ENCODE data around the gene PIAS1. TPM values are rescaled to one million over a fixed set of nuclear protein-coding genes. Genes with fewer than 3 reads are reported as not detected.

PIAS1 gene
- total and polyA plus RNA-seq, 9 of the 15 experiments (the other 6 are each of a cell fraction or from before 2014, with no cell fraction given), result 18.0 to 59.1 (median 28.5) TPM

- DNase-seq (ENCODE audit: extremely low read depth in 1 of 4, low spot score in 3 of 4), result no peak
- Histone ChIP-seq H3K4me2 (ENCODE audit: insufficient read depth, low read length) (peak overlapping the region; percentile 65), H3K27ac (ENCODE audit: extremely low read depth, low read depth, low read length) (peak overlapping the region; percentile 75), H3K36me3 (ENCODE audit: control insufficient read depth, insufficient read depth, low read length) (peaks cover 59% of the 10 kb centered on the region; the same call in 2 of the 3 replicates), H3K9me3 (replicated peaks; ENCODE audit: control insufficient read depth, insufficient read depth, low read depth, low read length) (no peaks in the 10 kb centered on the region), H4K20me1 (replicated peaks; ENCODE audit: control insufficient read depth, insufficient read depth, low read length) (0 out of 2 replicates have a peak, but pooled peaks cover 7% of the 10 kb centered on the region), H3K79me2 (ENCODE audit: control insufficient read depth, insufficient read depth, low read length) (peaks cover 36% of the 10 kb centered on the region), H3K4me1 (replicated peaks in 1 of 2; ENCODE audit: control insufficient read depth in 2 of 2, insufficient read depth in 2 of 2, low read length in 2 of 2) (peaks cover 14 to 40% of the 10 kb centered on the region in 2 experiments), H3K4me3 (peak overlapping the region; percentile 27; the same call in 1 of the 2 replicates), H3K9ac (ENCODE audit: insufficient read depth in 1 of 2, low read depth in 2 of 2, low read length in 2 of 2) (peak overlapping the region; percentile 49 to 88), H2AFZ (ENCODE audit: low read depth, low read length) (peak overlapping the region; percentile 32; the same call in 1 of the 2 replicates), H3K27me3 (ENCODE audit: control insufficient read depth in 2 of 2, insufficient read depth in 2 of 2, low read length in 2 of 2) (no peaks in the 10 kb centered on the region), H3K9me1 (ENCODE audit: control insufficient read depth, insufficient read depth, low read length) (no peaks in the 10 kb centered on the region)
- no TSS peak for BruUV-seq (replicated peaks)
- WGBS (ENCODE audit: insufficient coverage, low coverage, missing lambda C conversion rate), result 77% methylated on average over 11 of the region's 13 CpGs
- in situ Hi-C loops (cut with MboI), result no loop called here
- intact Hi-C loops (cut with micrococcal nuclease), result no loop called here
- no peak for ATAC-seq
- TF ChIP-seq PPARD (CRISPR knock-in tag; IDR thresholded peaks at IDR 0.05) (no peak), RBFOX2 (IDR thresholded peaks at IDR 0.05; ENCODE audit: low read depth, low read length) (peak; percentile 35; the same call in 1 of the 2 replicates)
- ChIA-PET CTCF (ENCODE audit: low intra/inter-chr PET ratio) (no interaction called here), POLR2A (interaction anchor here (0.6 to 1.3 kb wide), 6 partner anchors 10 to 312 kb away, joined by 3 to 4 read pairs (median 3); no protein-coding TSS in a partner anchor)
- FAIRE-seq, result no peak
Measured at GRCh38 chr15:68205558-68205944, 151.4 kb downstream of the PIAS1 start.

- Histone ChIP-seq H3K9ac (ENCODE audit: insufficient read depth in 1 of 2, low read depth in 2 of 2, low read length in 2 of 2) (peak overlapping the region; percentile 49 to 88), H3K79me2 (ENCODE audit: control insufficient read depth, insufficient read depth, low read length) (peaks cover 39% of the 10 kb centered on the region), H3K9me3 (replicated peaks; ENCODE audit: control insufficient read depth, insufficient read depth, low read depth, low read length) (no peaks in the 10 kb centered on the region), H2AFZ (ENCODE audit: low read depth, low read length) (peak overlapping the region; percentile 32; the same call in 1 of the 2 replicates), H3K27me3 (ENCODE audit: control insufficient read depth in 2 of 2, insufficient read depth in 2 of 2, low read length in 2 of 2) (no peaks in the 10 kb centered on the region), H3K9me1 (ENCODE audit: control insufficient read depth, insufficient read depth, low read length) (no peaks in the 10 kb centered on the region), H3K36me3 (ENCODE audit: control insufficient read depth, insufficient read depth, low read length) (peaks cover 62% of the 10 kb centered on the region; the same call in 2 of the 3 replicates), H3K4me1 (replicated peaks in 1 of 2; ENCODE audit: control insufficient read depth in 2 of 2, insufficient read depth in 2 of 2, low read length in 2 of 2) (peaks cover 14 to 42% of the 10 kb centered on the region in 2 experiments), H3K4me2 (ENCODE audit: insufficient read depth, low read length) (peak overlapping the region; percentile 65), H3K4me3 (peak overlapping the region; percentile 27; the same call in 1 of the 2 replicates), H3K27ac (ENCODE audit: extremely low read depth, low read depth, low read length) (peak overlapping the region; percentile 75), H4K20me1 (replicated peaks; ENCODE audit: control insufficient read depth, insufficient read depth, low read length) (0 out of 2 replicates have a peak, but pooled peaks cover 9% of the 10 kb centered on the region)
- DNase-seq (ENCODE audit: extremely low read depth in 1 of 4, low spot score in 3 of 4) (peak; percentile 71 to 84 (median 77)), ATAC-seq (peak; percentile 86), FAIRE-seq (peak; percentile 88)
- no TSS peak for BruUV-seq (replicated peaks)
- in situ Hi-C loops (cut with MboI), result no loop called here
- 47% methylated on average over 10 of the region's 14 CpGs for WGBS (ENCODE audit: insufficient coverage, low coverage, missing lambda C conversion rate)
- ChIA-PET CTCF (ENCODE audit: low intra/inter-chr PET ratio) (no interaction called here), POLR2A (interaction anchor here (0.6 to 1.3 kb wide), 4 partner anchors 11 to 312 kb away, joined by 3 to 4 read pairs (median 4); no protein-coding TSS in a partner anchor)
- intact Hi-C loops (cut with micrococcal nuclease), result no loop called here
- no peak for TF ChIP-seq ZNF512 (tag; IDR thresholded peaks at IDR 0.05)
- no peak for TF ChIP-seq SNIP1 (IDR thresholded peaks at IDR 0.05; ENCODE audit: low read depth)
- no peak for TF ChIP-seq ERF (CRISPR knock-in tag; IDR thresholded peaks at IDR 0.05)
- TF ChIP-seq ATF1 (CRISPR knock-in tag; IDR thresholded peaks at IDR 0.05), result no peak
- TF ChIP-seq ATF1 (tag; IDR thresholded peaks at IDR 0.05), result 0 out of 2 replicates have a peak, but pooled peaks have one; percentile 48
- no peak for TF ChIP-seq ZBTB9 (CRISPR knock-in tag; IDR thresholded peaks at IDR 0.05)
- no peak for TF ChIP-seq ZNF57 (CRISPR knock-in tag; IDR thresholded peaks at IDR 0.05)
- no peak for TF ChIP-seq RBM25 (IDR thresholded peaks at IDR 0.05; ENCODE audit: low read depth, low read length, severe bottlenecking)
- TF ChIP-seq MAZ (CRISPR knock-in tag; conservative IDR thresholded peaks at IDR 0.05 in 1 of 2, IDR thresholded peaks at IDR 0.05 in 1 of 2), result peak in 1 of 2 experiments; percentile 59; a peak in 1 of 4 replicates
- no peak for TF ChIP-seq FOXA1 (IDR thresholded peaks at IDR 0.05; ENCODE audit: borderline replicate concordance)
Measured at GRCh38 chr15:68205954-68206539, 151.9 kb downstream of the PIAS1 start.

Data from K562 (cell line).